Measurements from ENCODE around the gene AKAP8.

GRCh38 chr19:15393963-15394362 lies 14.4 kb upstream of the AKAP8 start:
- TF ChIP-seq POLR2AphosphoS5 (IDR thresholded peaks at IDR 0.05) = no peak
- TF ChIP-seq CTCF (IDR thresholded peaks at IDR 0.05 in 8 of 11, conservative IDR thresholded peaks at IDR 0.05 in 3 of 11) = no peak
- no peak for TF ChIP-seq POLR2A (IDR thresholded peaks at IDR 0.05)

Data from spleen (tissue), 7 donors.